ENCODE results near the gene ITGB5.

Gene ITGB5

DNA sequence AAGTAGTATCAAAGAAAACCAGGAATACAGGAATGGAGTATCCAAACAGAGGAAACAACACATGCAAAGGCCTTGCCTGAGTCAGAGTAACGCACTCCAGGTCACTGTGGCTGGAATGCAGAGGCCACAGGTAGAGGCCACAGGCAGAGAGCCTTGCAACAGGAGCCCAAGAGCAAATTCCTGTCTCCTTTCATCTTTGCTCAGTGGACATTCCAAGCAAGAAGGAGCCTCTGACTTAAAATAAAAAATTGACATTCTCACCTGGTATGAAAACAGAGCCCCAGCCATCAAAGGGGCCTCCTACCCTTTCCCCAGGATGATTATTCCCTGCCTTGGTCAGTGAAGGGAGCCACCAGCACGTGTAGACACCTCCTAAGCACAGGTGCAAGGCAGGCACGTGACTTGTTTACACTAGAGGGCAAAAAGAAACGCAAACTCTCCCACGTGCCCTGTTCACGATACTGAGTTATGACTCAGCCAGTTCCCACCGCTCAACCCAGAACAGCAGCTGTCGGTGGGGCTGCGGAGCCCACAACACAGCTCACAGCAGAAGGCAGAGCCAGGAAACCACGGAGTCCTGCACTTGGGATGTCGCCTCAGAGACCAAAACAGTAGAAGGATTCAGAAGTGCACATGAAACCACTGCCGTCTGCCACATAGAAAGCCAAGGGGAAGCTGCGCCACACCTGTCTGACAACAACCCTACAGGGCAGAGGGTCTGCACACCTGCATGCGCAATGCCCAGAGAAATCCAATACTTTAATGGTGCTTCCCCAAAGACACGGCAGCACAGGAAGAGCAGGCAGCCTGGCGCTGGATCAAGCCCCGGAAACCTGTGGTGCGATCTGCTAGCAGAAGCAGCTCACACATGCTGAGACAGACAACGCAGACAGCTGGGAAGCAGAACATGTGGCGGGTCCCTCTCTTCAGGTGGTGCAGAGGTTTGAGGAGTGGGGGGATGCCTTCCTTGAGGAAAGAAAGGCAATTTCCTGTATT is 52.1 kb downstream of the ITGB5 start:
- TF ChIP-seq FOXP2 (optimal IDR thresholded peaks at IDR 0.05; ENCODE audit: borderline replicate concordance, extremely low read depth, extremely low read length, insufficient read depth), result peak; percentile 30
- TF ChIP-seq POLR2AphosphoS5 (IDR thresholded peaks at IDR 0.05; ENCODE audit: low read depth, low read length), result no peak

DNA sequence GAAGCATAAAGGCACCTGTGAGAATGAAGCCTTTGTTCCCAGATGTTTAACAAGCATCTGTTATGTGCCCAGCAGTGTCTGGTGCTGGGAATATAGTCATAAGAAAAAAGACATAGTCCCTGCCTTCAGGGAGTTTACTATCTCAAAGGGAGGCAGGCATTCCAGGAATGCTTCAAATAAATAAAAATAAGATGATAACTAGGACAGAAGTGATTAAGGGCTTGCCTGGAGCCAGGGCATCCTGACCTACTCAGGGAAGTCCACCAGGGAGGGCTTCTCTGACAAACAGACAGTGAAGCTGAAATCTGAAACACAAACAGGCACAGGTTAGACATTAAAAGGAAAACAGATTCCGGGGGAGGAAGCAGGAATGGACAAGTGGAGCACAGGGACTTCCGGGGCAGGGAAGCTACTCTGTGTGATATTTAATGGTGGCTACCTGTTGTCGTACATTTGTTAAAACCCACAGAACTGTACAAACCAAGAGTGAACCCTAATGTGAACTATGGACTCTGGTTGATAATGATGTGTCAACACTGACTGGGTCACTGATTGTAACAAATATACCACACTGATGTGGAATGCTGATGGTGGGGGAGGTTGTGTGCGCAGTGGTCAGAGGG is 53.3 kb downstream of the ITGB5 start:
- TF ChIP-seq REST (IDR thresholded peaks at IDR 0.05; ENCODE audit: insufficient read depth in 1 of 2, low read depth in 2 of 2, low read length in 2 of 2), result no peak
- TF ChIP-seq TAF1 (IDR thresholded peaks at IDR 0.05; ENCODE audit: borderline replicate concordance, insufficient read depth, low read length), result no peak
- TF ChIP-seq FOXP2 (optimal IDR thresholded peaks at IDR 0.05; ENCODE audit: borderline replicate concordance, extremely low read depth, extremely low read length, insufficient read depth), result no peak
- TF ChIP-seq SIN3A (IDR thresholded peaks at IDR 0.05; ENCODE audit: borderline replicate concordance, insufficient read depth, low read length), result no peak
- TF ChIP-seq POLR2AphosphoS5 (IDR thresholded peaks at IDR 0.05; ENCODE audit: low read depth, low read length), result no peak

- no peak for TF ChIP-seq TAF1 (IDR thresholded peaks at IDR 0.05; ENCODE audit: borderline replicate concordance, insufficient read depth, low read length)
- no peak for TF ChIP-seq REST (IDR thresholded peaks at IDR 0.05; ENCODE audit: insufficient read depth in 1 of 2, low read depth in 2 of 2, low read length in 2 of 2)
- no peak for TF ChIP-seq FOXP2 (optimal IDR thresholded peaks at IDR 0.05; ENCODE audit: borderline replicate concordance, extremely low read depth, extremely low read length, insufficient read depth)
- no peak for TF ChIP-seq SIN3A (IDR thresholded peaks at IDR 0.05; ENCODE audit: borderline replicate concordance, insufficient read depth, low read length)
- no peak for TF ChIP-seq POLR2AphosphoS5 (IDR thresholded peaks at IDR 0.05; ENCODE audit: low read depth, low read length)
These were observed 54.1 kb downstream of the ITGB5 start for GRCh38 chr3:124832782-124833709.

- TF ChIP-seq TAF1 (IDR thresholded peaks at IDR 0.05; ENCODE audit: borderline replicate concordance, insufficient read depth, low read length), result no peak
- no peak for TF ChIP-seq SIN3A (IDR thresholded peaks at IDR 0.05; ENCODE audit: borderline replicate concordance, insufficient read depth, low read length)
- no peak for TF ChIP-seq REST (IDR thresholded peaks at IDR 0.05; ENCODE audit: insufficient read depth in 1 of 2, low read depth in 2 of 2, low read length in 2 of 2)
- TF ChIP-seq FOXP2 (optimal IDR thresholded peaks at IDR 0.05; ENCODE audit: borderline replicate concordance, extremely low read depth, extremely low read length, insufficient read depth), result no peak
- TF ChIP-seq POLR2AphosphoS5 (IDR thresholded peaks at IDR 0.05; ENCODE audit: low read depth, low read length), result no peak
These were observed 55.5 kb downstream of the ITGB5 start for GRCh38 chr3:124831628-124832199.

Data from PFSK-1 (cell line).